Gastroesophageal sphincter (tissue), 3 donors: ENCODE results near the gene ARAP1.

Experiments used
- EP300 ChIP-seq: sonication (generic); formaldehyde crosslinking; IDR thresholded peaks from one replicate; pipeline ENCODE4 v1.6.1; 2017; ENCODE audit warnings: antibody characterized with exemption, mild to moderate bottlenecking
- POLR2AphosphoS5 ChIP-seq: sonication (generic); formaldehyde crosslinking; IDR thresholded peaks from one replicate; pipeline ENCODE4 v1.6.1; 2017; ENCODE audit warnings: antibody characterized with exemption
- TF ChIP-seq, protein P1 (sequence below), 4 experiments: fragments of 200-600 bp in 2 of 4; fragments of 450-650 bp in 2 of 4; sonication (generic) in 1 of 4; IDR thresholded peaks; one replicate each; pipeline ENCODE4 v1.5.1; 2017 to 2019; ENCODE audit warnings: antibody characterized with exemption in 4 of 4, mild to moderate bottlenecking in 2 of 4, moderate library complexity in 2 of 4

DNA sequence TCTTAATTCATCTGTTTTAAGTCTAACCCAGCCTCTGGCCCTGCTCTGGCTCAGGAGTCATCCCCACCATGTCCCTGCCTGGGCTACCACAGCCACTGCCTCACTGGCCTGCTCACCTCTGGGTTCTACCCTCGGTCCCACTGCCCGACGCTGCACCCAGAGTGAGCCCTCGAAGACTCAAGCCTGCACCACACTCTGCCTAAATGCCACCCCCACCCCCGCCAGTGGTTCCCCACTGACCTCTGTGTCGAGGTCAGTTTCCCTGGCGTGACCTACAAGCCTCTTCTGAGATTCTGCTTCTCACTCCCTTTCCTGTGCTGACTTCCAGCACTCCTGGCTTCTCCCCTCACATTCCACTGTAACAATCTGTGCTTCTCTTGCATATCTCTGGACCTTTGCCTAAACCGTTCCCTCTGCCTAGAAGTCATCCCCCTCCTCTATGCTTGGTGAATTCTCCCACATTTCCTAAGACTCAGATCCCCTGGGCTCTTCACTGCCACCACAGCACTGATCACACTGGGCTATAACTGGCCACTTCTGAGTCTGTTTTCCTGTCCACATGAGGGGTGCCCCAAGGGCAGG is 65.5 kb downstream of the ARAP1 start:
- TF ChIP-seq, protein P1, sequence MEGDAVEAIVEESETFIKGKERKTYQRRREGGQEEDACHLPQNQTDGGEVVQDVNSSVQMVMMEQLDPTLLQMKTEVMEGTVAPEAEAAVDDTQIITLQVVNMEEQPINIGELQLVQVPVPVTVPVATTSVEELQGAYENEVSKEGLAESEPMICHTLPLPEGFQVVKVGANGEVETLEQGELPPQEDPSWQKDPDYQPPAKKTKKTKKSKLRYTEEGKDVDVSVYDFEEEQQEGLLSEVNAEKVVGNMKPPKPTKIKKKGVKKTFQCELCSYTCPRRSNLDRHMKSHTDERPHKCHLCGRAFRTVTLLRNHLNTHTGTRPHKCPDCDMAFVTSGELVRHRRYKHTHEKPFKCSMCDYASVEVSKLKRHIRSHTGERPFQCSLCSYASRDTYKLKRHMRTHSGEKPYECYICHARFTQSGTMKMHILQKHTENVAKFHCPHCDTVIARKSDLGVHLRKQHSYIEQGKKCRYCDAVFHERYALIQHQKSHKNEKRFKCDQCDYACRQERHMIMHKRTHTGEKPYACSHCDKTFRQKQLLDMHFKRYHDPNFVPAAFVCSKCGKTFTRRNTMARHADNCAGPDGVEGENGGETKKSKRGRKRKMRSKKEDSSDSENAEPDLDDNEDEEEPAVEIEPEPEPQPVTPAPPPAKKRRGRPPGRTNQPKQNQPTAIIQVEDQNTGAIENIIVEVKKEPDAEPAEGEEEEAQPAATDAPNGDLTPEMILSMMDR (IDR thresholded peaks at IDR 0.05), result no peak
- TF ChIP-seq EP300 (no peak), POLR2AphosphoS5 (no peak)
